Measurements from ENCODE around the gene RINL.

RINL gene

DNA sequence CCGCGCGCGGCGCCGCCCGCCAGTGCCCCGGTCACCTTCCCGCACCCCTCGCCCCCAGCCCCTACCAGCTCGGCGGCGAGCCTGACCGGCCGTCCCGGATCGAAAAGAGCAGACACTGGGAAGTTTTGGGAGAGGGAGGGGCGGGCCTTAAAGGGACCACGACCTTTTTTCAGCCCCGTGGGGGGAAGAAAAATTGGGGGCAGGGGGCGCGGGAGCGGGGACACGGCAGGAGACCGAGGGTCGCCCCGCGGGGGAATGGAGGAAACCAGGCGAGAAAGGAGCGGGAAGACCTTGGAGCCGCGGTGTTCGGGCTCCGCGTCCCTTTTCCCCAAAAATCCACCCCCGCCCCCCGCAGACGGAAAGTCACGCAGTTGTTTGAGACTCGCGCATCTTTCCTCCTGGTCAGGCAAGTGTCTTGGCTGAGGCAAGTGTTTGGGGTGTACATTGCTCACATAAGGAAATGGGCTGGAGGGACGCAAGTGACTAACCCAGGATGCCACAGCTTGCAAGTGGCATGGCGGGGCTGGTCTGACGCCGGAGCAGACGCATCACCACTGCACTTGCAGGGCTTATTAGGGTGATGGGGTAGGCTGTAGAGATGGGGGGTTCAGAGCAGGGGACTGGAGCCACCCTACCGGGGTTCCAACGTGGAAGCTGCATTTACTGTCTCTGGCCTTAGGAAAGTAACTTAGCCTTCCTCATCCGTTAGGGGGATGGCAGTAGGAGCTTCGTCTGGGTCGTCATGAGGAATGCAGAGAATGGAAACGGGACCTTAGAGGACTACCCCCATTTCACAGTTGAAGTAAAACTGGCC is 25.6 kb downstream of the RINL start:
- peak overlapping the region; percentile 86 for H3K9ac ChIP-seq (ENCODE audit: low read length)
- H4K20me1 ChIP-seq (ENCODE audit: insufficient read depth, low read length): no peaks in the 10 kb centered on the region
- H3K9me3 ChIP-seq (ENCODE audit: low read length): no peaks in the 10 kb centered on the region
- peaks cover 41% of the 10 kb centered on the region for H3K4me1 ChIP-seq (ENCODE audit: insufficient read depth, low read length, severe bottlenecking)
- peaks cover 6% of the 10 kb centered on the region; the same call in 1 of the 2 replicates for H3F3A ChIP-seq (ENCODE audit: insufficient read depth, low read length)
- no peaks in the 10 kb centered on the region for H3K27me3 ChIP-seq (ENCODE audit: insufficient read depth, low read length)
- TF ChIP-seq, protein P1, sequence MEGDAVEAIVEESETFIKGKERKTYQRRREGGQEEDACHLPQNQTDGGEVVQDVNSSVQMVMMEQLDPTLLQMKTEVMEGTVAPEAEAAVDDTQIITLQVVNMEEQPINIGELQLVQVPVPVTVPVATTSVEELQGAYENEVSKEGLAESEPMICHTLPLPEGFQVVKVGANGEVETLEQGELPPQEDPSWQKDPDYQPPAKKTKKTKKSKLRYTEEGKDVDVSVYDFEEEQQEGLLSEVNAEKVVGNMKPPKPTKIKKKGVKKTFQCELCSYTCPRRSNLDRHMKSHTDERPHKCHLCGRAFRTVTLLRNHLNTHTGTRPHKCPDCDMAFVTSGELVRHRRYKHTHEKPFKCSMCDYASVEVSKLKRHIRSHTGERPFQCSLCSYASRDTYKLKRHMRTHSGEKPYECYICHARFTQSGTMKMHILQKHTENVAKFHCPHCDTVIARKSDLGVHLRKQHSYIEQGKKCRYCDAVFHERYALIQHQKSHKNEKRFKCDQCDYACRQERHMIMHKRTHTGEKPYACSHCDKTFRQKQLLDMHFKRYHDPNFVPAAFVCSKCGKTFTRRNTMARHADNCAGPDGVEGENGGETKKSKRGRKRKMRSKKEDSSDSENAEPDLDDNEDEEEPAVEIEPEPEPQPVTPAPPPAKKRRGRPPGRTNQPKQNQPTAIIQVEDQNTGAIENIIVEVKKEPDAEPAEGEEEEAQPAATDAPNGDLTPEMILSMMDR (IDR thresholded peaks at IDR 0.05; ENCODE audit: low read length): no peak
- TF ChIP-seq EZH2 (IDR thresholded peaks at IDR 0.05; ENCODE audit: borderline replicate concordance, low read length): no peak
- H3K4me2 ChIP-seq (ENCODE audit: low read length): peak overlapping the region; percentile 92
- H3K79me2 ChIP-seq (ENCODE audit: insufficient read depth, low read length): peaks cover 18% of the 10 kb centered on the region
- H3K4me3 ChIP-seq (ENCODE audit: low read depth, low read length, poor library complexity, severe bottlenecking): peak overlapping the region; percentile 69
- H3K36me3 ChIP-seq (ENCODE audit: insufficient read depth, low read length): peaks cover 17% of the 10 kb centered on the region
- H3K27ac ChIP-seq (ENCODE audit: low read depth, low read length, poor library complexity, severe bottlenecking): peak overlapping the region; percentile 83
- H3K9me2 ChIP-seq (ENCODE audit: low read depth, low read length): no peaks in the 10 kb centered on the region
- H2AFZ ChIP-seq (ENCODE audit: low read length): no peak overlapping the region

DNA sequence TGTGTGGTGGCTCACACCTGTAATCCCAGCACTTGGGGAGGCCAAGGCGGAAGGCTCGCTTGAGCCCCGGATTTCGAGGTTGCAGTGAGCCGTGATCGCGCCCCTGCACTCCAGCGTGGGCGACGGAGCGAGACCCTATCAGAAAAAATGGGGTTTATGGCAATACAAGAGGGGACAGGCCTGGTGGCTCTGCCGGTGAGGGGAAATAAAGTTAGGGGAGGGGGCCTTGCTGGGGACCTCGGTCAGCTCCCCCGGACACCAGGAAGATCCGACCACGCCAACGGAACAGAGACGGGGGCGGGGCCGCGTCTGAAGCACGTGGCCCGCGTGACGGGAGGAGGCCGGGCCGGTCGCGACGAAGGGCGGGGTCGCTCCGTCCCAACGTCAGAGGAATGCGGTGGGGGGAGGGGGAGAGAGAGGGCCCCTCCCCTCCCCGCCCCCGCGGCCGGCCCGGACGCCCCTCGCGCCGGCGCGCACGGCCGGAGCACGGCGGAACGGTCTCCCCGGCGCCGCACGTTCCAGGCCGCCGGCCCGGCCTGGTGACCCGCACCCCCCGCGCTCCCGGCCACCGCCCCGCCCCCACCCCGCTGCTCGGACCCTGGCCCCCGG is 26.3 kb downstream of the RINL start:
- H3K9me3 ChIP-seq (ENCODE audit: low read length): no peaks in the 10 kb centered on the region
- peaks cover 24% of the 10 kb centered on the region for H3K36me3 ChIP-seq (ENCODE audit: insufficient read depth, low read length)
- H3K27me3 ChIP-seq (ENCODE audit: insufficient read depth, low read length): no peaks in the 10 kb centered on the region
- H3K4me3 ChIP-seq (ENCODE audit: low read depth, low read length, poor library complexity, severe bottlenecking): peak overlapping the region; percentile 69
- no peaks in the 10 kb centered on the region for H3K9me2 ChIP-seq (ENCODE audit: low read depth, low read length)
- H4K20me1 ChIP-seq (ENCODE audit: insufficient read depth, low read length): no peaks in the 10 kb centered on the region
- TF ChIP-seq, protein P1 (IDR thresholded peaks at IDR 0.05; ENCODE audit: low read length): no peak
- no peak for TF ChIP-seq EZH2 (IDR thresholded peaks at IDR 0.05; ENCODE audit: borderline replicate concordance, low read length)
- H3K4me1 ChIP-seq (ENCODE audit: insufficient read depth, low read length, severe bottlenecking): peaks cover 38% of the 10 kb centered on the region
- no peak overlapping the region for H2AFZ ChIP-seq (ENCODE audit: low read length)
- H3F3A ChIP-seq (ENCODE audit: insufficient read depth, low read length): peaks cover 2% of the 10 kb centered on the region; the same call in 1 of the 2 replicates
- peaks cover 24% of the 10 kb centered on the region for H3K79me2 ChIP-seq (ENCODE audit: insufficient read depth, low read length)
- peak overlapping the region; percentile 86 for H3K9ac ChIP-seq (ENCODE audit: low read length)
- peak overlapping the region; percentile 92 for H3K4me2 ChIP-seq (ENCODE audit: low read length)
- peak overlapping the region; percentile 95 for H3K27ac ChIP-seq (ENCODE audit: low read depth, low read length, poor library complexity, severe bottlenecking)

DNA sequence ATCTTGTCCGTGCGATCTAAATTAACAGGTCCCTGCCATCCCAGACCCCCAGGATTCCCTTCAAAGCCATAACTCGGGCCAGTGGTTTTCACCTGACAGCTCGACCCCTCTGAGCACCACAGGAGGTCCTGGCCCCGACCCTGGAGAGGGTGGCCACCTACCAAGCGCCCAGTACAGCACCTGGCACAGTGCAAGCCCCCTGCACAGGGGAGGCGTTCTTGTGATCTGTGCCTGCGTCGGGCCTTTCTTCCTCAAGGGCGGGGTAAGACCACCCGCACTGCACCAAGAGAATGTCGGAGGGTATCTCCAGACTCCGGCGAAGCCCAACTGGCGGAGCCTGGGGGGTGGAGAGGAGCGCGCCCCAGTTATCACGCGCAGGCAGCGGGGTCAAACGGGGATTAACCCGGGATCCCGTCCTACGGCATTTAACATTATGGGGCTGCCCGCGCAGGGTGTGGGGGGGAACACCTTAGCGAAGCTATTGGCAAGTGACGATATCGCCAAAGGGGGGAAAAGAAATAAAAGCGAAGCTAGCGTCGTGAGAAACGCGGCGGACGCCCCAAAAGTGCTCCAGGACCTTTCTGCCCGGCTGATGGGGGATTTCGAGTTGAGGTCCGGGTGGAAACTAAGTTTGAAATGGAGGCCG is 27.0 kb downstream of the RINL start:
- peak overlapping the region; percentile 90 for H3K4me2 ChIP-seq (ENCODE audit: low read length)

More for the DNA sequence above, 27.0 kb downstream of the RINL start:
- Histone ChIP-seq H3K4me1 (ENCODE audit: insufficient read depth, low read length, severe bottlenecking) (peaks cover 34% of the 10 kb centered on the region), H3K9me3 (ENCODE audit: low read length) (no peaks in the 10 kb centered on the region), H3F3A (ENCODE audit: insufficient read depth, low read length) (no peaks in the 10 kb centered on the region), H3K79me2 (ENCODE audit: insufficient read depth, low read length) (peaks cover 24% of the 10 kb centered on the region), H3K9me2 (ENCODE audit: low read depth, low read length) (no peaks in the 10 kb centered on the region), H3K36me3 (ENCODE audit: insufficient read depth, low read length) (peaks cover 30% of the 10 kb centered on the region), H3K27ac (ENCODE audit: low read depth, low read length, poor library complexity, severe bottlenecking) (peak overlapping the region; percentile 95), H3K27me3 (ENCODE audit: insufficient read depth, low read length) (no peaks in the 10 kb centered on the region), H3K9ac (ENCODE audit: low read length) (peak overlapping the region; percentile 84), H2AFZ (ENCODE audit: low read length) (no peak overlapping the region), H4K20me1 (ENCODE audit: insufficient read depth, low read length) (no peaks in the 10 kb centered on the region), H3K4me3 (ENCODE audit: low read depth, low read length, poor library complexity, severe bottlenecking) (peak overlapping the region; percentile 68)
- TF ChIP-seq, protein P1 (IDR thresholded peaks at IDR 0.05; ENCODE audit: low read length): no peak; the same call in 1 of the 2 replicates
- no peak for TF ChIP-seq EZH2 (IDR thresholded peaks at IDR 0.05; ENCODE audit: borderline replicate concordance, low read length)

Measured in OCI-LY1 (cell line).